Esophagus squamous epithelium (tissue), 4 donors: ENCODE results near the gene INSYN2A.

Experiments
- POLR2A ChIP-seq, 4 donors: fragments of 450-650 bp; IDR thresholded peaks; one replicate each; pipeline ENCODE4 v1.6.1; 2017; ENCODE audit warnings: antibody characterized with exemption in 4 of 4, mild to moderate bottlenecking in 4 of 4, moderate library complexity in 3 of 4
- TF ChIP-seq, protein P1 (sequence below), 6 experiments: fragments of 450-650 bp in 4 of 6; fragments of 200-600 bp in 2 of 6; sonication (generic) in 2 of 6; IDR thresholded peaks; one replicate each; pipeline ENCODE4 v1.5.1; 2016 to 2019; ENCODE audit warnings: antibody characterized with exemption in 6 of 6, mild to moderate bottlenecking in 4 of 6, moderate library complexity in 4 of 6

DNA sequence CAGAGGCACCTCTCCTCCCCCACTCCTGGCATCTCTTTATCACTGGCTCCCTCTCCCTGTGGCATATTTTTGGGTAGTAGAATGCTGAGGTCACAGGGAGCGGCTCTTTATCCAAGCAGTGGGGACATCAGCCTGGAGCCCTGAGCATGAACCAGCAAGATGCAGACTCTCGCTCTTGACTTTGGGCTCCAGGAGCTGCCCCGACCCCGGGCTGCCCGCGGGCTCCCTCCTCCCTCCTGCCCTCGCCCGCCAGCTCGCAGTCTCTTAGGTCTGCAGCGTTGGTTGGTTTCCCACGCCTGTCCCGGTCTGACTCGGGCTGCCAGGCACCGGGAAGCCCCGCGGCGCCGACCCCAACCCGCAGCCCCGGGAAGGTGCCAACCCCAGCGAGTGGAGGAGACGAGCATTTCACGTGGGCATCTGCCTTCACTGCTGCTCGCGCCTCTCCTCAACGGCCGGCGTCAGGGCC is 1.3 kb downstream of the INSYN2A start:
- TF ChIP-seq, protein P1, sequence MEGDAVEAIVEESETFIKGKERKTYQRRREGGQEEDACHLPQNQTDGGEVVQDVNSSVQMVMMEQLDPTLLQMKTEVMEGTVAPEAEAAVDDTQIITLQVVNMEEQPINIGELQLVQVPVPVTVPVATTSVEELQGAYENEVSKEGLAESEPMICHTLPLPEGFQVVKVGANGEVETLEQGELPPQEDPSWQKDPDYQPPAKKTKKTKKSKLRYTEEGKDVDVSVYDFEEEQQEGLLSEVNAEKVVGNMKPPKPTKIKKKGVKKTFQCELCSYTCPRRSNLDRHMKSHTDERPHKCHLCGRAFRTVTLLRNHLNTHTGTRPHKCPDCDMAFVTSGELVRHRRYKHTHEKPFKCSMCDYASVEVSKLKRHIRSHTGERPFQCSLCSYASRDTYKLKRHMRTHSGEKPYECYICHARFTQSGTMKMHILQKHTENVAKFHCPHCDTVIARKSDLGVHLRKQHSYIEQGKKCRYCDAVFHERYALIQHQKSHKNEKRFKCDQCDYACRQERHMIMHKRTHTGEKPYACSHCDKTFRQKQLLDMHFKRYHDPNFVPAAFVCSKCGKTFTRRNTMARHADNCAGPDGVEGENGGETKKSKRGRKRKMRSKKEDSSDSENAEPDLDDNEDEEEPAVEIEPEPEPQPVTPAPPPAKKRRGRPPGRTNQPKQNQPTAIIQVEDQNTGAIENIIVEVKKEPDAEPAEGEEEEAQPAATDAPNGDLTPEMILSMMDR (IDR thresholded peaks at IDR 0.05), result no peak
- TF ChIP-seq POLR2A (IDR thresholded peaks at IDR 0.05), result no peak
